HEK293T (cell line): ENCODE results near the gene TGFBR2.

Source experiments
- ARNT ChIP-seq: fragments of 450-650 bp; IDR thresholded peaks from 2 replicates; pipeline ENCODE4 v1.6.1; 2017; ENCODE audit warnings: mild to moderate bottlenecking
- BHLHE40 ChIP-seq: fragments of 450-650 bp; IDR thresholded peaks from 2 replicates; pipeline ENCODE4 v1.6.1; 2016; ENCODE audit warnings: mild to moderate bottlenecking, moderate library complexity, borderline replicate concordance
- CTBP1 ChIP-seq: fragments of 450-650 bp; IDR thresholded peaks from 2 replicates; pipeline ENCODE4 v1.6.1; 2016; ENCODE audit warnings: borderline replicate concordance
- ELF4 ChIP-seq: fragments of 450-650 bp; IDR thresholded peaks from 2 replicates; pipeline ENCODE4 v1.6.1; 2017; ENCODE audit warnings: antibody characterized with exemption
- FOXA1 ChIP-seq: fragments of 450-650 bp; IDR thresholded peaks from 2 replicates; pipeline ENCODE4 v1.6.1; 2016; ENCODE audit warnings: mild to moderate bottlenecking
- FOXK2 ChIP-seq: fragments of 450-650 bp; IDR thresholded peaks from 2 replicates; pipeline ENCODE4 v1.6.1; 2016; ENCODE audit warnings: mild to moderate bottlenecking
- HDGF ChIP-seq: fragments of 450-650 bp; IDR thresholded peaks from 2 replicates; pipeline ENCODE4 v1.6.1; 2017; ENCODE audit warnings: antibody characterized with exemption, borderline replicate concordance
- LEF1 ChIP-seq: fragments of 450-650 bp; IDR thresholded peaks from 2 replicates; pipeline ENCODE4 v1.6.1; 2017; ENCODE audit warnings: mild to moderate bottlenecking, borderline replicate concordance
- NFRKB ChIP-seq: fragments of 450-650 bp; IDR thresholded peaks from 2 replicates; pipeline ENCODE4 v1.6.1; 2016; ENCODE audit warnings: mild to moderate bottlenecking, moderate library complexity
- PKNOX1 ChIP-seq: fragments of 450-650 bp; IDR thresholded peaks from 2 replicates; pipeline ENCODE4 v1.6.1; 2016
- SP1 ChIP-seq: fragments of 450-650 bp; IDR thresholded peaks from 2 replicates; pipeline ENCODE4 v1.6.1; 2017
- SUZ12 ChIP-seq: fragments of 450-650 bp; IDR thresholded peaks from 2 replicates; pipeline ENCODE4 v1.6.1; 2016; ENCODE audit warnings: mild to moderate bottlenecking
- TARDBP ChIP-seq: fragments of 450-650 bp; IDR thresholded peaks from 2 replicates; pipeline ENCODE4 v1.6.1; 2016

GRCh38 chr3:30675006-30675405 is 68.6 kb downstream of the TGFBR2 start:
- TF ChIP-seq SP1 (no peak), TARDBP (no peak), BHLHE40 (no peak), PKNOX1 (no peak), SUZ12 (no peak), LEF1 (no peak), CTBP1 (no peak), ELF4 (no peak), FOXK2 (no peak), FOXA1 (no peak), HDGF (no peak), ARNT (no peak), NFRKB (no peak)
